Measurements from ENCODE around the gene MCC. TPM values are rescaled to one million over a fixed set of nuclear protein-coding genes. Genes with fewer than 3 reads are reported as not detected.

The MCC gene
- polyA plus RNA-seq, 4 donors = 26.8 to 36.7 (median 33.1) TPM

GRCh38 chr5:113233606-113234005 is 254.6 kb downstream of the MCC start:
- no peak for DNase-seq (ENCODE audit: low read depth in 4 of 4, low spot score in 3 of 4)

- DNase-seq (ENCODE audit: low read depth in 4 of 4, low spot score in 3 of 4) = no peak
Measured at GRCh38 chr5:113232667-113233066, 255.6 kb downstream of the MCC start.

- DNase-seq (ENCODE audit: low read depth in 4 of 4, low spot score in 3 of 4) = no peak
Measured at GRCh38 chr5:113232221-113232620, 256.0 kb downstream of the MCC start.

GRCh38 chr5:113231653-113232000 is 256.6 kb downstream of the MCC start:
- no peak for DNase-seq (ENCODE audit: low read depth in 4 of 4, low spot score in 3 of 4)

- DNase-seq (ENCODE audit: low read depth in 4 of 4, low spot score in 3 of 4) = no peak
Measured at GRCh38 chr5:113230711-113231652, 257.3 kb downstream of the MCC start.

- DNase-seq (ENCODE audit: low read depth in 4 of 4, low spot score in 3 of 4) = no peak
Measured at GRCh38 chr5:113227798-113228197, 260.5 kb downstream of the MCC start.

GRCh38 chr5:113226116-113226736 is 262.0 kb downstream of the MCC start:
- DNase-seq (ENCODE audit: low read depth in 4 of 4, low spot score in 3 of 4) = no peak

- DNase-seq (ENCODE audit: low read depth in 4 of 4, low spot score in 3 of 4) = no peak
Measured at GRCh38 chr5:113225259-113225658, 263.0 kb downstream of the MCC start.

- DNase-seq (ENCODE audit: low read depth in 4 of 4, low spot score in 3 of 4) = no peak
Measured at GRCh38 chr5:113224605-113225065, 263.6 kb downstream of the MCC start.

- DNase-seq (ENCODE audit: low read depth in 4 of 4, low spot score in 3 of 4) = no peak
Measured at GRCh38 chr5:113223831-113224604, 264.2 kb downstream of the MCC start.

GRCh38 chr5:113223315-113223714 is 264.9 kb downstream of the MCC start:
- DNase-seq (ENCODE audit: low read depth in 4 of 4, low spot score in 3 of 4) = no peak

GRCh38 chr5:113221294-113222176 is 266.7 kb downstream of the MCC start:
- no peak for DNase-seq (ENCODE audit: low read depth in 4 of 4, low spot score in 3 of 4)

GRCh38 chr5:113219695-113220094 is 268.6 kb downstream of the MCC start:
- DNase-seq (ENCODE audit: low read depth in 4 of 4, low spot score in 3 of 4) = no peak

GRCh38 chr5:113218906-113219517 is 269.2 kb downstream of the MCC start:
- no peak for DNase-seq (ENCODE audit: low read depth in 4 of 4, low spot score in 3 of 4)

GRCh38 chr5:113218200-113218599 is 270.1 kb downstream of the MCC start:
- DNase-seq (ENCODE audit: low read depth in 4 of 4, low spot score in 3 of 4) = no peak

GRCh38 chr5:113217619-113218184 is 270.6 kb downstream of the MCC start:
- DNase-seq (ENCODE audit: low read depth in 4 of 4, low spot score in 3 of 4) = no peak

GRCh38 chr5:113216545-113216944 is 271.7 kb downstream of the MCC start:
- DNase-seq (ENCODE audit: low read depth in 4 of 4, low spot score in 3 of 4) = no peak

- no peak for DNase-seq (ENCODE audit: low read depth in 4 of 4, low spot score in 3 of 4)
Measured at GRCh38 chr5:113215401-113216060, 272.7 kb downstream of the MCC start.

Data from left renal pelvis (tissue), 4 donors.